Right lung (tissue), 5 donors: Measurements from ENCODE around the gene AGBL1. TPM values are rescaled to one million over a fixed set of nuclear protein-coding genes. Genes with fewer than 3 reads are reported as not detected.
A peak's percentile ranks its signal among the peaks of the same experiment; 100 is the strongest.
"Not testable (repeated sequence)": the region's sequence is repeated elsewhere in the genome, so short reads cannot be mapped to it uniquely, and the experiment has no call there.

Source experiments
- DNase-seq, 2 donors: peaks; one replicate each; pipeline ENCODE4 v3.0.0-alpha.2; 2013
- polyA plus RNA-seq, 5 donors: library from polyadenylated mRNA; unstranded; fragments of 120-200 nt; gene quantifications; one replicate each; pipeline versions ENCODE4 v1.2.1 to v1.2.3, GENCODE V29; 2013; ENCODE audit warnings: inconsistent platforms in 1 of 5, low replicate concordance in 1 of 5; ENCODE audit not compliant: insufficient read length in 5 of 5, insufficient read depth in 1 of 5

The AGBL1 gene
- polyA plus RNA-seq, 5 donors: 0.05 to 0.26 (median 0.07) TPM

DNA sequence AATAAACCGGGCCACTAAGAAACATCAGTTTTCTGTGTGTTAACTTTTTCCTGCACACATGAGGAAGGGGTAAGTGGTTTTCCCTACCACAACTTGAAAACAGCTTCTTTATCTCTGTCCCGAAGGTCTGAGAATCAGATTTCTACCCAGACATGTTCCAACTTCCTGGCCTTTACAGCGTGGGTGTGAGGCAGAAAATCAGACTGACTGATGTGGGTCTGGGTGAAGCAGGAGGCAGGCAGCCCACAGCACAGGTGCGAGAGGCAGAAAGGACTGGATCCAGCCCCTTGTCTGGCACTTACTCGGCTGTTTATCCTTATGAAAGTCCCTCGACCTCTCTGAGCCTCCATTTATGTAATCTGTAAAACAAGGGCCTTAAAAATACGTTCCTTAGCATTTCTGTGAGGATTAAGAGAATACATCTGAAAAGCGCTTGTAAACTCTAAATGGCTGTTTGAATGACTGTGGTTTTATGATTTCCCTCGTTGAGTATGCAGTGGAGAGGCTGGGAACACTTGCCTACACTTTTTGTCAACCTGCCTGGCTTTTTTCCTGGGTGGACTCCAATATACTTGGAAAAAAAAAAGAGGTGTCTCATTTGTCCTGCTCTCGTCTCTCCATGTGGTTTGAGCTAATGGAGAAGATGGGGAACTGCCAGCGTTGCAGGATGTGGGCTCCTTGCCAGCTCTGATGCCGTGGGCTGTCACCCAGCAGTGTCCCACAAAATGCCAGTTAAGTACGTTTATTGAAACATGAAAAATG, 3.1 kb downstream of the AGBL1 start:
- DNase-seq: no peak

GRCh38 chr15:86087808-86088207, 8.1 kb downstream of the AGBL1 start:
- DNase-seq: no peak

DNA sequence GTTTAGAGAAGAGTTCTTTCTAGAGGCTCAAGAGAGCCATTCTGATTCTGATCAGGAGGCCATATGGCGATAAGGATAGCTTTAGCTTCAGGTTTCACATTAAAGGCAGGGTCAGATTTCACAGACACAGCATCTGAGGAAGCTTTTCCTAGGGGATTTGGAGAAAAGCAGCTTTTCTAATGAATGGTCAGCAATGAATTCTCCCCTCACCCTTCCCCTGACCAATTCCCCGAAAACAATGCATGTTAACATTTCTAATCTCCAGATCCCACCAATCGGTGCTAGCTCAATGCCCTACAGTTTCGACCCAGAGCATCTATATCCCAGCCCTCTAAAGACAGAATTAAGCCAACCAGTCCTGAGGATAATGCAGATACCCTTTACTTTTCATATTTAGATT, 9.8 kb downstream of the AGBL1 start:
- no peak for DNase-seq

DNA sequence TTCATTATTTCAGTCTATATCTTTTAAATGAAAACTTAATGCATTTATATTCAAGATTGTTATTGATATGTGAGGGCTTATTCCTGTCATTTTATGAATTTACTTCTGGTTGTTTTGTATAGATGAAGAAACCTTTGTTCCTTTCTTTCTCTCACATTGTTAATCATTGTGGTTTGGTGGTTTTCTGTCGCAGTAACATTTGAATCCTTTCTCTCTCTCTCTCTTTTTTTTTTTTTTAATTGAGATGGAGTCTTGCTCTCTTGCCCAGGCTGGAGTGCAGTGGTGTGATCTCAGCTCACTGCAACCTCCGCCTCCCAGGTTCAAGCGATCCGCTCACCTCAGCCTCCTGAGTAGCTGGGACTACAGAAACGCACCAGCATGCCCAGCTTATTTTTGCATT, 22.1 kb downstream of the AGBL1 start:
- no peak for DNase-seq

DNA sequence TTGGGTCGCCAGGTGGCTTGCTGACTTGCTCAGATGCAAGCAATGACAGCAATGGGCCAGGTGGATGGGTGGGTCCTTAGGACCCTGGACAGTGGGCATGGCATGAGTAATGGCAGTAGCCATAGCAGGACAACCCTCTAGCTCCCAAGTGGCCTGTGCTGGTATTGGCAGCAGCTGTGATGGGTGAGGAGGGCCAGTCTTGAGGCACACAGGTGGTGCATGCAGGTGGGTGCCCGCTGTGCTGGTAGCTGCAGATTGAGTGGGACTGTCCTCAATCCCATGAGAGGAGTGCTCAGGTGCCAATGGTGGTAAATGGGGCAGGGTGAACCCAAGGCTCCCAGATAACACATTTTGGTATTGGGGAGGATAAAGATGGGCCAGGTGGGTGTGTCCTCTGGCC, 24.2 kb downstream of the AGBL1 start:
- no peak for DNase-seq

DNA sequence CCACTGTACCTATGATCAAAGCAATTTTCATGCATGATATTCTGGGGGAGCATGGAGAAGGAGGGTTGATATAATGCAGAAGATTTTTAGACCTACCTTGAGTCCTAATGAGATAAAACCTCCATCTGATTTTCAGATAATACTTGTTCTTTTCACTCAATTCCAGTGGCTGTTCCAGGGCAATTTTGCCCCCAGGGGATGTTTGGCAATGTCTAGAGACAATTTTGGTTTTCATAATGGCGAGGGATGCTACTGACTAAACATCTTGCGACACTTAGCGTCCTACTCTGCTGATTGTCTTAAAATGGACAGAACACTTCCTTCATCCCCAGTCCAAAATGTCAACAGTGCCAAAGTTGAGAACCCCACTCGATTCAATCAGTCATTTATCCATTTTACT, 26.6 kb downstream of the AGBL1 start:
- no peak for DNase-seq

DNA sequence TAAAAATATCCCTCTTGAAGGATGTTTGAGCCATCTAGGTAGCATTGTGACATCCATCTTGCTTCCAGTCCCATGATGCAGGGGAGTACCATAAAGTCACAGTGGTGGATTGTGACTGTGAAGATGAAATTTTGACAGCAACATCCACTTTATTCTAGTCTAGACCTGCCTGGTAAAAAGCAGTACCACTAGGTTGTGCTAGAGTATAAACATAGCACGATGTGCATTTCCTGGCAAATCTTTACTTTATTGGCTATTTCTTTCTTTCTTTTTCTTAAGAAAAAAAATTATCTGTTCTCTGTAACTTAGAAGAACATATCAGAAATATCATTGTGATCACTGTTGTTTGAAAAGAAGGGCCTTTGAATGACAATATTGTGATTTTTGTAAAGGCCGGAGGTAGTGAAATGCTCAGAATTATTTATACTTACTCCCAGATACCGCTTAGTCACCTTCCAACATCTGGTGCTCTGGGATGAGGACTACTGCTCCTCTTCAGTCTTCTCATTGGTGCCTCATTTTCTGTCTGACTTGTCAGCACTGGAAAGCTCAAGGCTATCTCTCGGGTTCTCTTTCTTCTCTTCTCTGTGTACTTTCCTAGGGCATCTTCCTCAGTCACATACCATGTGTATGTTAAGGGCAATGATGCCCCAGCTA, 35.6 kb downstream of the AGBL1 start:
- no peak for DNase-seq

GRCh38 chr15:86121568-86122225, 42.0 kb downstream of the AGBL1 start:
- DNase-seq: peak; percentile 61 to 68

DNA sequence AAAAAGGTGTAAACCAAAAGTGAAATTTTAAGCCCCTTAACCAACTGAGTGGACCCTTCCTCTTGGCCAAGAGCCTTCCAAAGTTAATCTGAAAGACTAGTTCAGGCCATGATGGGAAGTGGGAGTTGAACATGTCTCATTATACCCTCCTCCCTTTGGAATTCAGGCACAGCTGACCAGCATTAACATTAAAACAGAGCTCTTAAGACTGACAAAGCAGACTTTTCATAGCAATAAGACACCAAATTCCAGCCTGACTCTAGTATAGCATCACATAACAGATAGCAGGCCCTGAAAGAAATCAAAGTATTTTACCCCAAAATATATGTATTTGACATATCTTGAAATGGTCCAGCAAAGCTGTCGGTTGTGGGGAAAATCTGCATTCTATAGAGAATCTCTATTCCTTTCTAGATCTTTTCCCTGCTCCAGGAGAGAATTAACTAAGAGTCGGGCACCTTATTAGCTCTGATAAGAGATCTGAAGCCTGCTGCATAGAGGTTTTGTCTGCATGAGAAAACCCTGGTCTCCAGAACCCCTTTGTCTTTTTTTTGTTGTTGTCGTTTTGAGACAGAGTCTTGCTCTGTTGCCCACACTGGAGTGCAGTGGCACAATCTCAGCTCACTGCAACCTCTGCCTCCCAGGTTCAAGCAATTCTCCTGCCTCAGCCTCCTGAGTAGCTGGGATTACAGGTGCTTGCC, 43.2 kb downstream of the AGBL1 start:
- DNase-seq: not testable (repeated sequence)

GRCh38 chr15:86125775-86126174, 46.1 kb downstream of the AGBL1 start:
- no peak for DNase-seq

DNA sequence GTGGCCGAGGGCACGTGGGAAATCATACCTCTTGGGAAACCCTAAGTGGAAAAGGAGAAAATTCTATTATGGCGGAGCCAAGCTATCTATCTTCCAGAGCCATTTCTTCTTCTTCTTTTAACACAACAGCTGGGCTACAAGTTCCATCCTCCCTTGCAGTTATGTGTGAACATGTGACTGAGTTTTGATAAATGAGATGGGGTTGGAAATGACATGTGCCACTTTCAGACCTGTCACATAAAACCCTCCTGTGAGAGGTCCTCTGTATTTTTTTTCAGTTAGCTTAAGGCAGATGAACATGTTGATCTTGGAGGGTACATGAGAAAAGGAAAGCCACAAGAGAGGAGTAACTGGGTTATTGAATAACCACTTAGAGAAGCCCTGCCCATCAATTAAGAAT, 47.9 kb downstream of the AGBL1 start:
- DNase-seq: no peak

GRCh38 chr15:86135041-86135440, 55.4 kb downstream of the AGBL1 start:
- peak; percentile 49 to 65 for DNase-seq

DNA sequence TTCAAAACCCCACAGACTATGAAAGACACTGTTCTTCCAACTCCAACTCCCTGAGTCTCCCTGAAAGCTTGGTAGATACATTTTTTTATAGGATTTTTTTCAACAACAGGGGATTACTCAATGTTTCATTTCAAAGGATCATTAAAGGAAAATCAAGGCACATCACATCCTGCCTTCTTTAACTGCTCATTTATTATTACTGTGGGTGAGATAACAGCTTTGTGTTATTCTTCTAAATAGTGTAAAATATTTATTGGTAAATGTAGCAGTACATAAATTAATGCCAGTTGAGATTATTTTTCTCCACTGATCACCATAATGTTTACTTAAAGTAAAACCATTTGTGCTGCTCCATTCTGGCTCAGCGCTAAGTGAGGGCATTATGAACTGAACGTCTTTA, 57.2 kb downstream of the AGBL1 start:
- DNase-seq: peak in 1 of 2 donors; percentile 46

GRCh38 chr15:86138798-86139197, 59.1 kb downstream of the AGBL1 start:
- no peak for DNase-seq

- no peak for DNase-seq
These were observed 60.2 kb downstream of the AGBL1 start for GRCh38 chr15:86139828-86140227.

- DNase-seq: no peak
These were observed 75.0 kb downstream of the AGBL1 start for GRCh38 chr15:86154705-86155104.

- no peak for DNase-seq
These were observed 75.9 kb downstream of the AGBL1 start for GRCh38 chr15:86155551-86155950.

DNA sequence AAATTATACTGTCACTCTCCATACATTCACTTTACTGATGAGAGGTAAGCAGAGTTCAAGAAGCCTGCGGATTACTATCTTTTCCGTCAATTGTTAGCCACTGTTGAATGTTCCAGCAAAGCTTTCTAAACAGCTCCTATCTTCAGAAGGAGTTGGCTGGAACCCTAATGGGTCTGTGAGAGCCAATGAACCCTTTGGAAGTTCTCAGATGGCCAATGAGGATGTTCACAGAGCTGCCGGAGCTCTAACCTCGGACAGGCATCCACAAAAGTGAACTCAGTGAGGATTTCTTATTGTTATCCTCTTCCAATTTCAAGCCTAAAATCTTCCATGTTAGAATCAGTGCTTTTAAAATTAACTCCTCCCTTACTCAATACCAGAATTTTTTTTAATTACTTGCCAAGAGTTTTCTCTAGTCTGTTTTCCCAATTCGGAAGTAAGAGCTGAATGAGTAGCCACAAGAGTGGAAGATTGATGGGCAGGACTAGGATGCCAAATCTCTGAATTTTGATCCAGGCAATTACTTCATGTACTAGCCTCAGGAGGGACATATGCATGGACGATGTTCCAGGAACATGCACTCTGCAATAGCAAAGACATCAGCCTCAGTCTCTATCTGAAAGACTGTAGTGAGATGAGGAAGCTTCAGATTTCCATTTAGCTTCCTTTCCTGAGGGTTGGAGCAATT, 78.1 kb downstream of the AGBL1 start:
- DNase-seq: no peak

DNA sequence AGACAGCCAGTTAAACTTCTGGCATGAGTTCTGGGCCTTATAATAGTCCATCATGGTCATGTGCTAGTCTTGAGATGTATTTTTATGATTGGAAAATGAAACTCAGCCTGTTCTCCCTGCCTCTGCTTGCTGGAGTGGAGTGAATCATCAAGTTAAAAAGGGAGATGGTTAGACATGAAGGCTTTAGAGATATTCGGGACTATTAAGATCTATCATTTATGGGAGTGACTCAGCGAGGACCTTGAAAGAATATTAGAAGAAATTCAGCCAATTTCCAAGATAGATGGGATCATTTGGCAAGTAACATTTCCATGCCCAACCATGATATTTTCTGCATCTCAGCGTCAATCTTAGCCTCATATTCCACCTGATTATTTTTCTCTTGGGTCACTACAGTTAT, 79.8 kb downstream of the AGBL1 start:
- DNase-seq: no peak

DNA sequence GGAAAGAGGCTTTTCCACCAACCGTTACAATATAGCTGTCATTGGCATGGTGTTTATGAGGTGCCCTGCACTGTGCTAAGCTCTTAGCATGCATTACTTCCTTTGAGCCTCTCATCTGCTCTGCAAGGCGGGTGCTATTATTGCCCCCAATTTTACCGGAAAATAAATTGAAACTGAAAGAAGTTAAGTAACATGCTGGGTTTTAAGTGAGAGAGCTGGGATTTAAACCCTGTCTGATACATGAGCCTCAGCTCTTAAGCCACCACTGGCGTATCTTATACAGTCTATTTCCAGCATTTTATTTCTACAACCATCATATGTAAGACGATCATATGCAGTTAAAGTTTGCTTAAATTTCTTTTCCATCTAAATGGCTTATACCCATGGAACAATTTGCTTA, 81.6 kb downstream of the AGBL1 start:
- DNase-seq: no peak

DNA sequence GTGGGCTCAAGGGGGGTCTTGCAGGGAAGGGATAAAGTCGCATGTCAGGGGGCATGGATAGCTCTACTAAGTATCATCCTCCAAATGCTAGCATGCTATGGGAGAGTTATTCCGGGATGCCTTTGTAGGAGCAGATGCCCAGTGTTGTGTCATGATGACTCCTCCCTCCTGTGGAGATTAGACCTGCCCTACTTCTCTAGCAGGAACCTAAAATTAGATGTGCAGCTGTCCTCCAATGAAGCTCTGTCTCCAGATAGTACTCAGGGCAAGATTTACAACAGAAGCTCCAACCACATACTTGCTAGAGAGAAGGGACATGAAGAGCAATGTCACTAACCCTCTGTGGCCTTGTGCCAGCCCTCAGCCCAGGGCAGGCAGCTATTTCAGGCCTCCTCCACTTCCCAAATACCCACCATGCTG, 82.5 kb downstream of the AGBL1 start:
- no peak for DNase-seq

DNA sequence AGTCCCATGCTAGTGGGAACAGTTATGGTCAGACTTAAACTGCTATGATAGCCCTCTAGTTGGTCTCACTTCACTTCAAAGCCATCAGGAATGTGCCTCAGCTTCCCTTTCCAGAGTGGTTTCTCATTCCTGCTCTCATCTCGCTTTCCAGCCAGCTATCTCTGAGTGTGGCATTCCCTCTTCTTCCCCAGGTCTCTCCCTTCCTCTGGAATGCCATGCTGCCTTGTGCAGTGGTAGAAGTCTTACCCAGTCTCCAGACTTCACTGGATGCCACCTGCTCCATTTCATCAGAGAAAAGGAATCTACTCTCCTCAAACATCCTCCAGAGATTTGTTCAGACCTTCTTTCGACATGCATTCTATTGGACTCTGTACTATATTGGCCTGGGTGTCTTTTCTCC, 83.0 kb downstream of the AGBL1 start:
- no peak for DNase-seq
